Hematopoietic multipotent progenitor cell (in vitro differentiated cells): Measurements from ENCODE around the gene SCEL. TPM values are rescaled to one million over a fixed set of nuclear protein-coding genes. Genes with fewer than 3 reads are reported as not detected.
"Not testable (repeated sequence)": the region's sequence is repeated elsewhere in the genome, so short reads cannot be mapped to it uniquely, and the experiment has no call there.

Experiments
- DNase-seq, 3 donors: peaks; one replicate each; pipeline ENCODE4 v3.0.0-alpha.2; 2011 to 2015; ENCODE audit warnings: low read depth in 2 of 3, low spot score in 2 of 3
- small RNA-seq: library from RNA; depleted of rRNA; stranded (forward); fragments of <200 nt; gene quantifications from one replicate; pipeline ENCODE3, GENCODE V24; 2012
- total RNA-seq: library from RNA; depleted of rRNA; stranded (reverse); fragments of >200 nt; gene quantifications from one replicate; pipeline ENCODE4 v1.2.3, GENCODE V29; 2012

The SCEL gene
- total RNA-seq, 1 donor: not detected

GRCh38 chr13:77653301-77653700, 117.8 kb downstream of the SCEL start:
- peak in 2 of 3 donors; percentile 8 to 47 for DNase-seq

- not testable (repeated sequence) for DNase-seq
Observed at GRCh38 chr13:77660016-77660415, 124.5 kb downstream of the SCEL start.

GRCh38 chr13:77660841-77661250, 125.3 kb downstream of the SCEL start:
- DNase-seq: no peak

DNA sequence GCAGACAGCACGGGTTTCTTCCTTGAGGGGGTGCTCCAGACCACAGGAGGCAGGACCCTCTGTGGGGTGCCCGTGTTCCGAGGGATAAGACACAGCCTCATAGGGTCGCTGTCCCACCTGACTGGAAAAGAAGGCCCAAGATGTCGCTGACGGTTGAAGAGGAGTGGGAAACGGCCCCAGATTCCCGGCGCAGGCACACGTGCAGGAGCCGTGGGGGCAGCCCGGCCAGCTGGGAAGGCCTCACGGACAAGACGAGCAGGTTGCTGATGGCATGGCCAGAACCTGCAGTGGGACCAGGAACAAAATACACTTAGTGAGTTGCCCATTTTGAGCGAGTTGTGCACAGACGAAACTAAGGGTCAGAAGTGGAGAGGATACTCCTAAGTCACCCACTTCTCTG, 126.8 kb downstream of the SCEL start:
- DNase-seq: not testable (repeated sequence)

- not testable (repeated sequence) for DNase-seq
Observed at GRCh38 chr13:77662831-77663230, 127.3 kb downstream of the SCEL start.

DNA sequence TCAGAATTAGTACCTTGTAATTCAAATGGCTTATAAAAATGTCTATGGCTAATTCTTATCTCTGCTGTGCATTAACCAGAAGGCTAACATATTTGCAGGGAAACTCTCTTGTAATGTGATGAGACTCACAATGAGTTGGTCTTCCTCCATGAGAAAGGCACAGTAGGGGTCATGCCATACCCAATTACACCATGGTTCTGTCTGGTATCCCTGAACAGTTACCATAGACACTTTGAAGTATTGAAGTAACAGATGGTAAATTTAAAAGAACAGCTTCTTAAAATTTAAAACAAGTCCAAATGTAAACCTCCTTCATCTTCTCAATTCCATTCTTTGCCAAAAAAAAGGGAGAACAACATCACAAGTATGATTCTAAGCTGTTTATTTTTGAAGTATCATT, 139.3 kb downstream of the SCEL start:
- DNase-seq: no peak

GRCh38 chr13:77678691-77679235, 143.3 kb downstream of the SCEL start:
- DNase-seq: no peak

- DNase-seq: no peak
Observed at GRCh38 chr13:77687799-77688198, 152.3 kb downstream of the SCEL start.

DNA sequence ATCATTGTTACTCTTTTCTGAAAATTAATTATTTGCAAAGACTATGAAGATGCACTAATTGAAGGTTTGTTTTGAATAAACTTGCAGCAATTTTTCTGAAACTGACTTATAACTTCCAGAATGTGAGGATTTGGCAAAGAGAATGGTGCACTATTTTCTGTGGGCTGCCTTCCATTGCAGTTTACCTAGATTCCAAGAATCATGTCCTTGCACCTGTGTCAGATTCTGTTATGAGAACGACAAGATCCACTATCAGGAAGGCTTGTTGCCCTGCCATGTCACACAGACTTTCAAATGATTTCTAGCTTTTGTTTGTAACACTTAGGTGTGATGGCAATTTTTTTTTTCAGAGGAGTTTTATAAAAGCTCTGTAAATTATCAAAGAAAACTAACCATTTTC, 156.4 kb downstream of the SCEL start:
- DNase-seq: no peak

DNA sequence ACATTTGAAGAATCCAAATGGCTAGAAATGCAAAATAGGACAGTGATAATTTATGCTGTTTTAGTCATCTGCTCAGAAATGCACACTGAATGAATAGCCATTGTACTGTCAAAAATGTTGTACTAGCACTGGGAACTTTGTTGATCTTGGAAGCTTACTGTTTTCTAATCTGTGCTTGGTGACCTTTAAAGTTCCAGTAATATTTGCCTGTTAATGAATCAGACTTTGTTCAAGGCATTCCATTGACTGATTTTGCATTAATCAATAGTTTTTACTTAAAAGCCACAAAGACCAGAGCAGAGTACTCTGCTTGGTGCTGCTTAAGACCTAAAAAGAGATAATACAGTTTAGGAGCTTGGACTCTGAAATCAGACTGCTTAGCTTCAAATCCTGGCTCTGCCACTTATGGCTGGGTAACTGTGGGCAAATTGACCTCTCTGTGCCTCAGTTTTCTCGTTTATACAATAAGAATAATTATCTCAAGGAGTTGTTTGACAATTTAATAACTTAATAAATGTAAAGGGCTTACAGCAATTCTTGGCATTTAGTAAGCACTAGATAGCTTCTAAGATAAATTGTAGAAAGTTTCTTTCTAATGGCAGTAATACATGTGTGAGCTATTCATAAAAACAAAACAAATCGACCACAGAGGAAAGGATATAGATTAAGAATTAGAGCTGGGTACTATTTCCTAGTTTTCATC, 157.4 kb downstream of the SCEL start:
- DNase-seq: no peak

DNA sequence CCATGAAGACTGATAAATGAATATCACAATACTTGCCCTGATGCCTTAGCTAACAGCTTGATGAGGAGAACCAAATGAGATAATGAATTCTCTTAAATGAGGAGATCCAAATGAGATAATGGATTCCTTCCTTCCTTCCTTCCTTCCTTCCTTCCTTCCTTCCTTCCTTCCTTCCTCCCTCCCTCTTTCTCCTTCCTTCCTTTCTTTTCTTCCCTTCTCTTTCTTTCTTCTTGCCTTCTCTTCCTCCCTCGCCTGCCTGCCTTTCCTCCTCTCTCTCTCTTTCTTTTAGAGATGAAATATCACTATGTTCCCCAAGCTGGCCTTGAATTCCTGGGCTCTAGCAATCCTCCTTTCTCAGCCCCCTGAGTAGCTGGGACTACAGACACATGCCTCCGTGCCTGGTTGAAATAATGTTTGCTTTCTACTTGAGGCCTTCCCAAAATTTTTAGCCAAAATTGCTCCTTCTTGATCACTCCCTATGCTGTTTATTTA, 158.0 kb downstream of the SCEL start:
- no peak for DNase-seq

Small RNAs within 50 kb of the gene (small RNA-seq; reads per million reads assigned to genes)
- gene RNY3P7 (not detected), gene SPTLC1P5 (not detected)

Other genes with a start within 250 kb of the SCEL start
- gene MYCBP2, start 208.6 kb upstream of the SCEL start, total RNA-seq: 110 TPM
- gene SLAIN1, start 162.0 kb downstream of the SCEL start, total RNA-seq: 25.9 TPM